Muscle layer of duodenum (tissue), 2 donors: Measurements from ENCODE around the gene EEA1.

Source experiments
- H3K27ac ChIP-seq: one replicate; pipeline ENCODE4 v1.7.0; 2013; ENCODE audit warnings: mild to moderate bottlenecking, low read length
- H3K27me3 ChIP-seq: one replicate; pipeline ENCODE4 v1.7.0; 2013; ENCODE audit warnings: low read depth, mild to moderate bottlenecking, control low read depth, low read length
- H3K36me3 ChIP-seq, 2 donors: one replicate each; pipeline ENCODE4 v1.7.0; 2013; ENCODE audit warnings: low read length in 2 of 2, control low read depth in 1 of 2, mild to moderate bottlenecking in 1 of 2; ENCODE audit not compliant: insufficient read depth in 2 of 2, control insufficient read depth in 1 of 2
- H3K4me1 ChIP-seq, 2 donors: one replicate each; pipeline ENCODE4 v1.7.0; 2013; ENCODE audit warnings: low read length in 2 of 2, mild to moderate bottlenecking in 2 of 2, control low read depth in 1 of 2, moderate library complexity in 1 of 2; ENCODE audit not compliant: insufficient read depth in 2 of 2, control insufficient read depth in 1 of 2
- H3K4me3 ChIP-seq, 2 donors: one replicate each; pipeline ENCODE4 v1.7.0; 2013; ENCODE audit warnings: low read length in 2 of 2, low read depth in 1 of 2, mild to moderate bottlenecking in 1 of 2
- H3K9me3 ChIP-seq, 2 donors: one replicate each; pipeline ENCODE4 v1.7.0; 2013; ENCODE audit warnings: low read length in 2 of 2, control low read depth in 1 of 2, mild to moderate bottlenecking in 1 of 2; ENCODE audit not compliant: control insufficient read depth in 1 of 2
- donor health status: healthy.

The EEA1 gene

GRCh38 chr12:92879698-92880322 is 49.3 kb downstream of the EEA1 start:
- Histone ChIP-seq H3K9me3 (peaks cover 0 to 6% of the 10 kb centered on the region in 2 donors), H3K4me1 (no peaks in the 10 kb centered on the region), H3K27ac (no peak overlapping the region), H3K36me3 (peaks cover 0 to 20% of the 10 kb centered on the region in 2 donors), H3K4me3 (no peak overlapping the region), H3K27me3 (no peaks in the 10 kb centered on the region)

GRCh38 chr12:92877904-92878303 is 51.2 kb downstream of the EEA1 start:
- no peaks in the 10 kb centered on the region for H3K27me3 ChIP-seq
- H3K36me3 ChIP-seq, result peaks cover 0 to 13% of the 10 kb centered on the region in 2 donors
- no peak overlapping the region for H3K4me3 ChIP-seq
- H3K9me3 ChIP-seq, result peaks cover 0 to 6% of the 10 kb centered on the region in 2 donors
- no peak overlapping the region for H3K27ac ChIP-seq
- no peaks in the 10 kb centered on the region for H3K4me1 ChIP-seq

- Histone ChIP-seq H3K27ac (no peak overlapping the region), H3K4me3 (no peak overlapping the region), H3K27me3 (no peaks in the 10 kb centered on the region), H3K9me3 (peaks cover 0 to 6% of the 10 kb centered on the region in 2 donors), H3K36me3 (peaks cover 0 to 13% of the 10 kb centered on the region in 2 donors), H3K4me1 (no peaks in the 10 kb centered on the region)
Measured at GRCh38 chr12:92876496-92876895, 52.6 kb downstream of the EEA1 start.

- no peaks in the 10 kb centered on the region for H3K9me3 ChIP-seq
- peaks cover 0 to 3% of the 10 kb centered on the region in 2 donors for H3K4me1 ChIP-seq
- H3K36me3 ChIP-seq, result no peaks in the 10 kb centered on the region
- no peak overlapping the region for H3K4me3 ChIP-seq
- H3K27me3 ChIP-seq, result no peaks in the 10 kb centered on the region
- H3K27ac ChIP-seq, result no peak overlapping the region
Measured at GRCh38 chr12:92871116-92871515, 58.0 kb downstream of the EEA1 start.

GRCh38 chr12:92866418-92866817 is 62.7 kb downstream of the EEA1 start:
- Histone ChIP-seq H3K4me3 (no peak overlapping the region), H3K4me1 (peaks cover 0 to 3% of the 10 kb centered on the region in 2 donors), H3K27me3 (no peaks in the 10 kb centered on the region), H3K36me3 (peaks cover 4 to 10% of the 10 kb centered on the region in 2 donors), H3K9me3 (no peaks in the 10 kb centered on the region), H3K27ac (no peak overlapping the region)

GRCh38 chr12:92863251-92863650 is 65.8 kb downstream of the EEA1 start:
- Histone ChIP-seq H3K27me3 (no peaks in the 10 kb centered on the region), H3K9me3 (no peaks in the 10 kb centered on the region), H3K4me3 (no peak overlapping the region), H3K36me3 (peaks cover 4 to 14% of the 10 kb centered on the region in 2 donors), H3K27ac (no peak overlapping the region), H3K4me1 (peaks cover 0 to 3% of the 10 kb centered on the region in 2 donors)

GRCh38 chr12:92861381-92861780 is 67.7 kb downstream of the EEA1 start:
- Histone ChIP-seq H3K27ac (no peak overlapping the region), H3K9me3 (no peaks in the 10 kb centered on the region), H3K4me3 (no peak overlapping the region), H3K4me1 (peaks cover 0 to 3% of the 10 kb centered on the region in 2 donors), H3K36me3 (peaks cover 10 to 21% of the 10 kb centered on the region in 2 donors), H3K27me3 (no peaks in the 10 kb centered on the region)

- peaks cover 0 to 3% of the 10 kb centered on the region in 2 donors for H3K4me1 ChIP-seq
- no peak overlapping the region for H3K4me3 ChIP-seq
- no peaks in the 10 kb centered on the region for H3K27me3 ChIP-seq
- H3K27ac ChIP-seq, result no peak overlapping the region
- H3K36me3 ChIP-seq, result peaks cover 10 to 21% of the 10 kb centered on the region in 2 donors
- H3K9me3 ChIP-seq, result no peaks in the 10 kb centered on the region
Measured at GRCh38 chr12:92860521-92860920, 68.6 kb downstream of the EEA1 start.

GRCh38 chr12:92859650-92860386 is 69.3 kb downstream of the EEA1 start:
- H3K4me3 ChIP-seq, result no peak overlapping the region
- H3K27me3 ChIP-seq, result no peaks in the 10 kb centered on the region
- H3K27ac ChIP-seq, result no peak overlapping the region
- no peaks in the 10 kb centered on the region for H3K9me3 ChIP-seq
- H3K4me1 ChIP-seq, result peaks cover 0 to 3% of the 10 kb centered on the region in 2 donors
- peaks cover 10 to 21% of the 10 kb centered on the region in 2 donors for H3K36me3 ChIP-seq

- Histone ChIP-seq H3K27ac (no peak overlapping the region), H3K4me1 (peaks cover 0 to 3% of the 10 kb centered on the region in 2 donors), H3K36me3 (peaks cover 10 to 15% of the 10 kb centered on the region in 2 donors), H3K9me3 (no peaks in the 10 kb centered on the region), H3K4me3 (no peak overlapping the region), H3K27me3 (no peaks in the 10 kb centered on the region)
Measured at GRCh38 chr12:92857818-92858217, 71.3 kb downstream of the EEA1 start.

- no peaks in the 10 kb centered on the region for H3K27me3 ChIP-seq
- no peak overlapping the region for H3K27ac ChIP-seq
- H3K4me3 ChIP-seq, result no peak overlapping the region
- H3K4me1 ChIP-seq, result no peaks in the 10 kb centered on the region
- H3K36me3 ChIP-seq, result peaks cover 15 to 20% of the 10 kb centered on the region in 2 donors
- no peaks in the 10 kb centered on the region for H3K9me3 ChIP-seq
Measured at GRCh38 chr12:92854344-92854743, 74.8 kb downstream of the EEA1 start.
